Activated naive CD4-positive, alpha-beta T cell treated with anti-CD3 and anti-CD28 coated beads for 36 hours (primary cell): ENCODE measurements around the gene RIC1. TPM values are rescaled to one million over a fixed set of nuclear protein-coding genes. Genes with fewer than 3 reads are reported as not detected.
"Not testable (repeated sequence)": the region's sequence is repeated elsewhere in the genome, so short reads cannot be mapped to it uniquely, and the experiment has no call there.

Experiments used
- CTCF ChIA-PET: fragments of 350-600 bp; sonication (Branson Sonifier 250); formaldehyde crosslinking; loops from one replicate; lab custom pipeline; 2021; ENCODE audit warnings: antibody characterized with exemption; lab: Charles Lee
- DNase-seq: peaks from one replicate; pipeline ENCODE4 v3.0.0-alpha.2; 2020
- H3K27ac Mint-ChIP-seq: one replicate; pipeline ENCODE4 v1.8.0; 2021; ENCODE audit warnings: mild to moderate bottlenecking, mixed read lengths
- H3K27me3 Mint-ChIP-seq: one replicate; pipeline ENCODE4 v1.8.0; 2021; ENCODE audit warnings: low read depth, mixed read lengths
- H3K36me3 Mint-ChIP-seq: one replicate; pipeline ENCODE4 v1.8.0; 2021; ENCODE audit warnings: low read depth, mixed read lengths
- H3K4me1 Mint-ChIP-seq: one replicate; pipeline ENCODE4 v1.8.0; 2021; ENCODE audit warnings: low read depth, mixed read lengths
- H3K4me3 Mint-ChIP-seq: one replicate; pipeline ENCODE4 v1.8.0; 2021; ENCODE audit warnings: mild to moderate bottlenecking, moderate library complexity, mixed read lengths
- H3K9me3 Mint-ChIP-seq: one replicate; pipeline ENCODE4 v1.8.0; 2021; ENCODE audit warnings: mixed read lengths
- intact Hi-C: fragments of 100-400 bp; cut with micrococcal nuclease; formaldehyde crosslinking; loops from one replicate; pipeline ENCODE4 v1.15.1; 2023
- total RNA-seq, 2 experiments: library from RNA; stranded (reverse); gene quantifications; one replicate each; pipeline ENCODE4 v1.2.3, GENCODE V29; 2021

Gene RIC1
- total RNA-seq, 2 experiments from 2014 or later, result 14.5 to 16.4 TPM

DNA sequence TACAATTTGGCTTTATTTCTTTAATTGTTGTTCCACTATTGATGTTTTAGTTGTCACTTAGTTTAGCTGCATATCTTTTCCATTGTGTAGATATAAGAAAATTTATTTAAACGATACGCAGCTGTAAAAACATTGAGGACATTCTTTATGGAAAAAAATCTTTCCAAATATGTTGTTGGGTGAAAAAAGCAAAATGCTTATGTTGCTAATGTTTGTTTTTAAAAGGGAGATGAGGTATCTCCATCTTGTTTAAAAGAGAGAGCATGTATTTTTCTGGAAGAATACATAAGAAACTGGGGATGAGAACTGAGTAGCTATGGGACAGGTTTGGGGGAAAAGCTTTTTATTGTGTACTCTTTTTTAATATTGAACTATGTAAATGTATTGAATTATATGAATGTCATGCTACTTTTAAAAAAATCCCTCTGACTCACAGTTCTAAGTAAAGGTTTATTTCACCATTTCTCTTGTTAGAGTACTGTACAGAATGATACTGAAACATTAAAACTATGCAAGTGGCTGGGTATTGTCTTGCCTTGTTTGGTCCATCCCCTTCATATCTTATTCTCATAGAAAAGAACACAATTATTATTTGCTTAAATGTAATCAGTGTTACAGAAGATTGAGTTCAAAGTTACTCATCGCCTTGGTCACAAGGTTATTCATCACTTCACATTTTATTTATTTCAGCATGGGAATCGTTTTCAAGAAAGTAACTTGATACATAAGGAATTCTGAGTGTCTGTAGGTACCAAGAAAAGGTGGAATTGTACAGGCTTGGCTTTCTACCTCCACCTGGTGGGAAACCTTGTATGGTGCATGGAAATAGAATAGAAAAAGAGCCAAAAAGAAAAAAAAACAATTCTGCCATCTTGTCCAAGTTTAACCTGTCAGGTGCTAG is 85.8 kb downstream of the RIC1 start:
- CTCF ChIA-PET, result interaction anchor here (0.6 kb wide), 1 partner anchor 63 kb away, joined by 4 read pairs; no protein-coding TSS in a partner anchor
- peaks cover 39% of the 10 kb centered on the region for H3K36me3 Mint-ChIP-seq
- no peak for DNase-seq

DNA sequence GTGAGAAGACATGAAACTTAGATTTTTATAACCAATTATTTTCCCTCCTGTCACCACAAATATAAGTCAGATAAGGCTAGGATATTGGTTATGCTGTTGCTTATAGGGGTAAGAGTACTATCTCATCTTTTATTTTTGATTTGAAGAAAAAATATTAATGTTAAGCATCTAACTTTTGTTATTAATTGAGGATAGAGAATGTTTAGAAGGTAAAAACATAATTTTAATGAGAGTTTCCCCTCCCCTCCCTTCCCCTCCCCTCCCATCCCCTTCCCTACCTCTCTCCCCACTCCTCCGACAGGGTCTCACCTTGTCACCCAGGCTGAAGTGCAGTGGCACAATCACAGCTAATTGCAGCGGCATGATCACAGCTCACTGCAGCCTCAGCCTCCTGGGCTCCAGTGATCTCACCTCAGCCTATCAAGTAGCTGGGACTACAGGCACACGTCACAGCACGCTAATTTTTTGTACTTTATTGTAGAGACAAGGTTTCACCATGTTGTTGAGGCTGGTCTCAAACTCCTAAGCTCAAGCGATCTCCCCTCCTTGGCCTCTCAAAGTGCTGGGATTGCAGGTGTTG is 86.7 kb downstream of the RIC1 start:
- Mint-ChIP-seq H3K27me3 (no peaks in the 10 kb centered on the region), H3K27ac (no peak overlapping the region), H3K9me3 (peaks cover 5% of the 10 kb centered on the region), H3K4me1 (peaks cover 16% of the 10 kb centered on the region), H3K4me3 (no peak overlapping the region), H3K36me3 (peaks cover 33% of the 10 kb centered on the region)
- CTCF ChIA-PET, result no interaction called here
- no peak for DNase-seq
- intact Hi-C loops, result loop anchor here (2.0 kb wide), 1 partner anchor 83 kb away; no protein-coding TSS in a partner anchor

More for the DNA sequence above, 85.8 kb downstream of the RIC1 start:
- no peaks in the 10 kb centered on the region for H3K27me3 Mint-ChIP-seq
- intact Hi-C loops, result loop anchor here (2.0 kb wide), 1 partner anchor 82 kb away; no protein-coding TSS in a partner anchor
- H3K4me1 Mint-ChIP-seq, result peaks cover 14% of the 10 kb centered on the region
- H3K27ac Mint-ChIP-seq, result no peak overlapping the region
- no peak overlapping the region for H3K4me3 Mint-ChIP-seq
- H3K9me3 Mint-ChIP-seq, result peaks cover 5% of the 10 kb centered on the region

DNA sequence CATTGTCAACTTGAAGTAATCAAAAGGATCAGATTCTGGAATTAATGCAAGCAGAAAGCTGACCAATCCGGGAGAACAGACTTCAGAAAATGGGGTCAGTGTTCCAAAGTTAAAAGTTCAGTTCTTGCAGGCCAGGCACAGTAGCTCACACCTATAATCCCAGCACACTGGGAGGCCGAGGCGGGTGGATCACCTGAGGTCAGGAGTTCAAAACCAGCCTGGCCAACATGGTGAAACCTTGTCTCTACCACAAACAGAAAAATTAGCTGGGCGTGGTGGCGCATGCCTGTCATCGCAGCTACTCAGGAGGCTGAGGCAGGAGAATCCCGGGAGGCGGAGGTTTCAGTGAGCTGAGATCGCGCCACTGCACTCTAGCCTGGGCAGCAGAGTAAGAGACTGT is 88.5 kb downstream of the RIC1 start:
- H3K9me3 Mint-ChIP-seq, result not testable (repeated sequence)

DNA sequence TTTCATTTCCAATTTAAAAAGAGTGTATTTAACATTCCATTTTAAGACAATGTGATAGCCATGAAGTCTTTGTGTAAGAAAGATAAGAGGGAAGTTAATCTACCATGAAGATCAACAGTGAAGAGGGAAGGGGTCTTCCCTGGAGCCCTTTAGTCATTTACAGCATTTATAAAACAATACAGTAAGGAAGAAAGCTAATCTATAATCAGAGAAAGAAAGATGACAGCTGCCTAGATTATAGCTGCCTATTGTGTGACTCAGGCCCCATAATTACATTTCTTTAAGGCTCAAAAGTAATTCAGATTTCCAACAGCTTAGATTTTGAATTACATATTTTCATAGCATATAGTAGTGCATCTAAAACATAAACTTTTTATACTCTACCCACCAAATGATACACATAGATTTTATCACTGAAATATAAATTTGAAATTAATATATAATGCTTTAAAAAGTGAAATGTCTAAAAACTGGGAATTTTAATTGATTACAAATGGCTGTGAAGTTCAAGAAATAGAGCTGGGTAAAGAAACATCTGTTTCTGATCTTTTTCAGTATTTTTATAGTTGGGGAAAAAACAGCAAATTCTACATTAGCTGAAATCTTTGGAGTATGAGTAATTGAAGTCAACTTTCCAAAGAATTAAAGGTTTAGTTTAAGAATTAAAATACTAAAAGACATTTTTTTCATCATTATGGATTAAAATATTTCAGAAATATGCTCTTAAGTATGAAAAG is 89.6 kb downstream of the RIC1 start:
- CTCF ChIA-PET, result interaction anchor here (0.5 kb wide), 1 partner anchor 46 kb away, joined by 3 read pairs; no protein-coding TSS in a partner anchor
- Mint-ChIP-seq H3K9me3 (peaks cover 7% of the 10 kb centered on the region), H3K4me1 (peaks cover 16% of the 10 kb centered on the region), H3K36me3 (peaks cover 44% of the 10 kb centered on the region), H3K27ac (no peak overlapping the region), H3K27me3 (no peaks in the 10 kb centered on the region), H3K4me3 (no peak overlapping the region)
- intact Hi-C loops, result no loop called here
- no peak for DNase-seq

More for the DNA sequence above, 88.5 kb downstream of the RIC1 start:
- CTCF ChIA-PET, DNase-seq, H3K4me3 Mint-ChIP-seq, H3K27ac Mint-ChIP-seq, H3K27me3 Mint-ChIP-seq, intact Hi-C loops: not testable (repeated sequence)
- Mint-ChIP-seq H3K4me1 (peaks cover 16% of the 10 kb centered on the region), H3K36me3 (peaks cover 34% of the 10 kb centered on the region)

DNA sequence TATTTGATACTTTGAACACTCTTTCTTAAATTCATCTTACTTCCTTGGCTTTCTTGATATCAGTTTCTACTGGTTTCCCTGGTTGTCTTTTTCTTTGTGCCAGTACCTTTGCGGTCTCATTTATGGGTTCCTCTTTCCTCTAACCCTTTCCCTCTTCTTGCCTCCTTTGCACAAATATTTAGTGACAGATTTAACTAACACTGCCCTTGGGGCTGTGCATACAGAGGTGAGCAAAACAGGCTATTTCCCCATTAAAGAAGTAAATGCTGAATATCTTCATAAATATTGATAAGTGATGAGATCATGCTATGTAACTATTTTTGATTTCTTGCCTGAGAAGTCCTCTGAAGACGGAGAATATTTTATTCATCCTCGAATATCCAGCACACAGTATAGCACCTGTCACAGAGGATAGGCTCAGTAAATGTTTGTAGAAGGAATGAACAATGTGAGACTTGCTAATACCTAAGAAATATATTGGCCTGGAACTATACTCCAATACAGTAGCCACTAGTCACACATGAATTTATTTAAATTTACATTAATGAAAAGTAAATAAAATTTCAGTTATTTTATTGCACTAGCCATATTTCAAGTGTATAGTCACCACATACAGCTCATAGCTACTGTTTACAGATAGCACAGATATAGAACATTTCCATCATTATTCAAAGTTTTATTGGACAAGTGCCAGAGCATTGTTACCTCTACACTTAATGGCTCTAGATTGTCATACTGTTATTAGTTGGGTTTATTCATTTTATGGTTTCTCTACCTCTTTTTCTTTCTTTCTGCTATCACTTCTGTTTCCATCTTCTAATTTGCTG is 90.4 kb downstream of the RIC1 start:
- Mint-ChIP-seq H3K9me3 (peaks cover 7% of the 10 kb centered on the region), H3K27ac (no peak overlapping the region), H3K4me3 (no peak overlapping the region), H3K4me1 (peaks cover 16% of the 10 kb centered on the region), H3K27me3 (no peaks in the 10 kb centered on the region), H3K36me3 (peaks cover 48% of the 10 kb centered on the region)
- CTCF ChIA-PET, result no interaction called here
- no peak for DNase-seq
- intact Hi-C loops, result no loop called here

DNA sequence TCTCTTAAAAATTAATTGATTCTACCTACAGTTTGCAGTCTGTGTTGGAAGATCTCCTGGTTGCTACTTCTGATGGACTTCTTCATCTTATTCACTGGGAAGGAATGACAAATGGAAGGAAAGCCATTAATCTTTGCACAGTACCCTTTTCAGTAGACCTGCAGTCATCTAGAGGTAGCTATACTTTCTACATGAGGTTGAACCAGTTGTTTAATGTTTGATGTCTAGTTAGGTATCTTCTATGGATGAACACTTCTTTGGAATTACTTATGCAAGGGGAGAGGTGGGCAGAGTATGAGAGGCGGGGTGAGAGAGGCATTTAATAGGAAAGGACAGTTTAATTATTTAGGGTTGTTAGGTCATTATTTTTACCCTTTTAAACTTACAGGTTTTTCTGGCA is 91.2 kb downstream of the RIC1 start:
- Mint-ChIP-seq H3K4me3 (no peak overlapping the region), H3K4me1 (peaks cover 7% of the 10 kb centered on the region), H3K27me3 (no peaks in the 10 kb centered on the region), H3K9me3 (peaks cover 7% of the 10 kb centered on the region), H3K36me3 (peaks cover 53% of the 10 kb centered on the region), H3K27ac (no peak overlapping the region)
- no peak for DNase-seq
- intact Hi-C loops, result no loop called here
- CTCF ChIA-PET, result no interaction called here

DNA sequence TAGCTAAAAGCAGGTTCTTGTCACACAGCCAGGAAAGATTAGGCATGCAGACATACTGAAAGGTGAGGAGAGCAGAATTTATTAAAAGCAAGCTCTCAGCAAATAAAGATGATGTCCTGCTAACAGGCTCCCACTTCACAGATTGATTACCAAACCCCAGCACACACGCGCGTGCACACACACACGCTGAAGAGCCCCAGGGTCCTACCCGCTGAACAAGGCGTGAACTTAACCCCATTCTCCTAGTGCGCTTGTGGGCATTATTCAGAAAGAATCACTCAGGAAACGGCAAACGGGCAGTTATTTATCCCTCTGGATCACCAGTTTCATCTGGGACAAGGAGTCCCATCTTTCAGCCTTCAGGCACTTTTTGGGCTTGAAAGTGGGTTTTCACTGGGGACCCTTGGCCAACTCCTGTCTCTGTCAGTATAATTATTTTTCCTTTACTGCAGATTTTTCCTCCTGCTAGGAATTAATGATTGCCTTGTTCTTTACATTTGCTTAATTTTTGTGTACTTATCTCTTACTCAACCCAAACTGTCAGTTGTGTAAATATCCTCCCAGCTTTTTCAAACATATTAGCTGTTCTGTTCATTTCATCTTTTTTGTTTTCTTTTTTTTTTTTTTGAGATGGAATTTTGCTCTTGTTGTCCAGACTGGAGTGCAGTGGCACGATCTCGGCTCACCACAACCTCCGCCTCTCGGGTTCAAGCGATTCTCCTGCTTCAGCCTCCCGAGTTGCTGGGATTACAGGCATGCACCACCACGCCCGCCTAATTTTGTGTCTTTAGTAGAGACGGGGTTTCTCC is 92.6 kb downstream of the RIC1 start:
- no peak overlapping the region for H3K4me3 Mint-ChIP-seq

DNA sequence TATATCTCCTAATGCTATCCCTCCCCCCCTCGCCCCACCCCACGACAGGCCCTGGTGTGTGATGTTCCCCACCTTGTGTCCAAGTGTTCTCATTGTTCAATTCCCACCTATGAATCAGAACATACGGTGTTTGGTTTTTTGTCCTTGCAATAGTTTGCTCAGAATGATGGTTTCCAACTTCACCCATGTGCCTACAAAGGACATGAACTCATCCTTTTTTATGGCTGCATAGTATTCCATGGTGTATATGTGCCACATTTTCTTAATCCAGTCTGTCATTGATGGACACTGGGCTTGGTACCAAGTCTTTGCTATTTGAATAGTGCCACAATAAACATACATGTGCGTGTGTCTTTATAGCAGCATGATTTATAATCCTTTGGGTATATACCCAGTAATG is 93.8 kb downstream of the RIC1 start:
- intact Hi-C loops, H3K27ac Mint-ChIP-seq, DNase-seq, H3K27me3 Mint-ChIP-seq, H3K9me3 Mint-ChIP-seq, H3K4me1 Mint-ChIP-seq, H3K4me3 Mint-ChIP-seq: not testable (repeated sequence)
- H3K36me3 Mint-ChIP-seq, result peaks cover 53% of the 10 kb centered on the region
- CTCF ChIA-PET, result interaction anchor here (0.7 kb wide), 1 partner anchor 127 kb away, joined by 3 read pairs; no protein-coding TSS in a partner anchor

More for the DNA sequence above, 92.6 kb downstream of the RIC1 start:
- DNase-seq, result no peak
- H3K27me3 Mint-ChIP-seq, result no peaks in the 10 kb centered on the region
- H3K36me3 Mint-ChIP-seq, result peaks cover 50% of the 10 kb centered on the region
- peaks cover 6% of the 10 kb centered on the region for H3K9me3 Mint-ChIP-seq
- peaks cover 8% of the 10 kb centered on the region for H3K4me1 Mint-ChIP-seq
- intact Hi-C loops, result no loop called here
- no peak overlapping the region for H3K27ac Mint-ChIP-seq
- CTCF ChIA-PET, result no interaction called here

DNA sequence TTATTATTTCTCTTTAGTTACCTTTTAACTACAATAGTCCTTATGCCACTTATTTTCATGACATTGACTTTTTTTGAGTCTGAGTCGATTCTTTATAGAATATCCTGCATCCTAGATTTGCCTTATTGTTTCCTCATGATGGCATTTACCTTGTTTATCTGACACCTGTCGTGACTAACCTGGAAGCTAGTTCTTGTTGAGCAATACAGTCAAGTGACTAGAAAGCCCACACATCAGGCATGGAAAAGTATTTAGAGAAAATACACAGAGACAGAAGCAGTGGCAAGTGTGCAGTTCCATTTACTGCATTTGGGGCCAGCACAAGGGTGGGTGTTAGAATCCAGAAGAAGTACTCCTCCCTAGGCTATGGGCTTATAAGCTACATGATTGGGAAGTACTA is 106.2 kb downstream of the RIC1 start:
- no peaks in the 10 kb centered on the region for H3K27me3 Mint-ChIP-seq
- intact Hi-C loops, result no loop called here
- no peak for DNase-seq
- no peaks in the 10 kb centered on the region for H3K4me1 Mint-ChIP-seq
- peaks cover 7% of the 10 kb centered on the region for H3K36me3 Mint-ChIP-seq
- CTCF ChIA-PET, result interaction anchor here (0.5 kb wide), 1 partner anchor 134 kb away, joined by 4 read pairs; no protein-coding TSS in a partner anchor
- H3K4me3 Mint-ChIP-seq, result no peak overlapping the region
- H3K9me3 Mint-ChIP-seq, result no peaks in the 10 kb centered on the region
- no peak overlapping the region for H3K27ac Mint-ChIP-seq

DNA sequence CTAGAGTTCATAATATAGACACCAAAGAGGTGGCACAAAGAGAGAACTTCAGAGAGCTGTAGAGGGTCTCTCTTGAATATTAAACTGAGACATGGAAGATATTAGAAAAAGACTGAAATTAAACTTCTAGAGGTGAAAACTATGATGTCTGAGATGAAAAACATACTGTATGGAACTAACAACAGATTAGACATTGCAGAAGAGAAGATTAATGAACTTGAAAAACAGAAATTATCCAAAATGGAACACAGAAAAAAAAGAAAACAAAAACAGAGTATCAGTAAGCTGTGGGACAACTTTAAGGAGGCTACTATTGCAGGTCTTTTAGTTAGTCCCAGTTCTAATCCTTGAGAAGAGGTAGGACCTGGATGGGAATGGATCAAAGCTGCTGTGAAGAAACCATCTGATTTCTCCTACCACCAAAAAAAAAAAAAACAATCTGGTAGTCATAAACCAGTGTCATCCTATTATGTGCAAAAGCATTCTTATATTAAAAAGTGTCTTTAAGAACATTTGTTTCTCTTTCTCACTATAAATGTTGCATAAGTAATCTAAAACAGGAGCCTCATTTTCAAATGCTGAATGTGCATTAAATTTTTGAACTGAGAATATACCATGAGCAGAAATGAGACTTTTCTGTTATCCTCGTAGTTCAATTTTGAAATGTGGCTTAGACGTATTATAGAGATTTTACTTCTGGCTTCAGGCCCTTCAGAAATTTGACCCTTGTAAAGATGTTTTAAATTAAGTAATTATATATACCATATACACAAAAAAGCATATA is 107.8 kb downstream of the RIC1 start:
- Mint-ChIP-seq H3K4me1 (no peaks in the 10 kb centered on the region), H3K27ac (no peak overlapping the region), H3K4me3 (no peak overlapping the region), H3K9me3 (no peaks in the 10 kb centered on the region), H3K27me3 (no peaks in the 10 kb centered on the region), H3K36me3 (peaks cover 9% of the 10 kb centered on the region)
- no peak for DNase-seq
- CTCF ChIA-PET, result no interaction called here
- intact Hi-C loops, result no loop called here
